ENCODE results near the gene SMAD6.

Gene SMAD6

DNA sequence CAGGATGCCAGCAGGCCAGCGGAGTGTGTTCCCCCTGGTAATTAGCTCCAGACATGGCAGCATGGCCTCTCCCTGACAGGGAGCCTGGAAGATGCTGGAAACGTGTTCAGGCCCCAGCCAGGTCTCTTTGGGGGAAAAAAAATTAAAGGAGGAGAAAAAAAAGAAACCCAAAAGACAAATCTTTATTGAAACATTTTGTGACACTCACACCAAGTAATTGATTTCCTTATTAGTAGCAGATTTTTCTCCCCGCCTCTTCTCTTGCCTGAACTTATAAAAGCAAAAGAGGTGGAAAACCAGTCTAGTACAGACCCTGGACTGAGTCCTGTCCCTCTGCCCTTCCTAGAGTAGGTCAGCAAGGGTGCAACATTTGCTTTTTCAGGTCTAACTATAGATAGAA is 42.7 kb upstream of the SMAD6 start:
- H3K27me3 ChIP-seq (replicated peaks; ENCODE audit: control insufficient read depth, insufficient read depth, low read length) = no peaks in the 10 kb centered on the region
- H3K9ac ChIP-seq (ENCODE audit: low read length) = no peak overlapping the region
- H3K4me3 ChIP-seq (ENCODE audit: low read length) = no peak overlapping the region

GRCh38 chr15:66661432-66662096 is 40.5 kb upstream of the SMAD6 start:
- H3K4me1 ChIP-seq (ENCODE audit: control insufficient read depth, insufficient read depth, low read length) = peaks cover 3% of the 10 kb centered on the region
- no peak overlapping the region for H3K4me3 ChIP-seq (ENCODE audit: low read length)
- no peaks in the 10 kb centered on the region for H3K9me3 ChIP-seq (ENCODE audit: control insufficient read depth, low read length)
- H3K9ac ChIP-seq (ENCODE audit: low read length) = no peak overlapping the region
- DNase-seq (ENCODE audit: low read depth) = no peak
- H3K36me3 ChIP-seq (ENCODE audit: control insufficient read depth, insufficient read depth, low read length, severe bottlenecking) = no peaks in the 10 kb centered on the region
- no peaks in the 10 kb centered on the region for H3K27me3 ChIP-seq (replicated peaks; ENCODE audit: control insufficient read depth, insufficient read depth, low read length)

More for the DNA sequence above, 42.7 kb upstream of the SMAD6 start:
- H3K9me3 ChIP-seq (ENCODE audit: control insufficient read depth, low read length) = no peaks in the 10 kb centered on the region
- peaks cover 14% of the 10 kb centered on the region for H3K4me1 ChIP-seq (ENCODE audit: control insufficient read depth, insufficient read depth, low read length)
- no peak for DNase-seq (ENCODE audit: low read depth)
- H3K36me3 ChIP-seq (ENCODE audit: control insufficient read depth, insufficient read depth, low read length, severe bottlenecking) = no peaks in the 10 kb centered on the region

DNA sequence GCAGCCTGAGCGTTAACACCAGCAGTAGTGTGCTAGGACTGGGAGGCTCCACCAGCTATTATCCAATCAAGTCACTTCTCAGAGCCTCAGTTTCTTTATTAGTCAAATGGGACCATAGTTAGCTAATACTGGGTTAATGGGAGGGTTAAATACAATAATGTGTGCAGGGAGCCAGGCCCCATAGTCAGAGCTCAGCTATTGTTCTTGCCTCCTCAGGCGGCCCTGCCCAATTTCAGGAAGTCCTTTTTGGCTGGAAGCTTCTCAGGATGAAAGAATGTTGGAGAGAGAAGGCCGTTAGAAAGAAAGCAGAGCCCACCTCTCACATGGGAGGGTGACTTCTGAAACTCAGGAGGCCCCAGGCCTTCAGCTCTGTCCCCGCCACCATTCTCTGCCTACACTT is 39.5 kb upstream of the SMAD6 start:
- H3K9me3 ChIP-seq (ENCODE audit: control insufficient read depth, low read length) = no peaks in the 10 kb centered on the region
- no peak overlapping the region for H3K4me3 ChIP-seq (ENCODE audit: low read length)
- peaks cover 3% of the 10 kb centered on the region for H3K4me1 ChIP-seq (ENCODE audit: control insufficient read depth, insufficient read depth, low read length)
- DNase-seq (ENCODE audit: low read depth) = no peak
- H3K27me3 ChIP-seq (replicated peaks; ENCODE audit: control insufficient read depth, insufficient read depth, low read length) = no peaks in the 10 kb centered on the region
- no peak overlapping the region for H3K9ac ChIP-seq (ENCODE audit: low read length)
- no peaks in the 10 kb centered on the region for H3K36me3 ChIP-seq (ENCODE audit: control insufficient read depth, insufficient read depth, low read length, severe bottlenecking)

GRCh38 chr15:66663664-66664063 is 38.4 kb upstream of the SMAD6 start:
- H3K4me1 ChIP-seq (ENCODE audit: control insufficient read depth, insufficient read depth, low read length) = no peaks in the 10 kb centered on the region

GRCh38 chr15:66670175-66670574 is 31.9 kb upstream of the SMAD6 start:
- H3K4me1 ChIP-seq (ENCODE audit: control insufficient read depth, insufficient read depth, low read length) = peaks cover 3% of the 10 kb centered on the region
- H3K36me3 ChIP-seq (ENCODE audit: control insufficient read depth, insufficient read depth, low read length, severe bottlenecking) = no peaks in the 10 kb centered on the region

More at GRCh38 chr15:66663664-66664063, 38.4 kb upstream of the SMAD6 start:
- no peaks in the 10 kb centered on the region for H3K27me3 ChIP-seq (replicated peaks; ENCODE audit: control insufficient read depth, insufficient read depth, low read length)
- no peak for DNase-seq (ENCODE audit: low read depth)
- H3K9ac ChIP-seq (ENCODE audit: low read length) = no peak overlapping the region
- no peak overlapping the region for H3K4me3 ChIP-seq (ENCODE audit: low read length)
- H3K9me3 ChIP-seq (ENCODE audit: control insufficient read depth, low read length) = peaks cover 4% of the 10 kb centered on the region
- H3K36me3 ChIP-seq (ENCODE audit: control insufficient read depth, insufficient read depth, low read length, severe bottlenecking) = no peaks in the 10 kb centered on the region

GRCh38 chr15:66670762-66671580 is 31.1 kb upstream of the SMAD6 start:
- H3K4me1 ChIP-seq (ENCODE audit: control insufficient read depth, insufficient read depth, low read length) = peaks cover 11% of the 10 kb centered on the region
- no peaks in the 10 kb centered on the region for H3K27me3 ChIP-seq (replicated peaks; ENCODE audit: control insufficient read depth, insufficient read depth, low read length)
- no peak overlapping the region for H3K4me3 ChIP-seq (ENCODE audit: low read length)
- no peak overlapping the region for H3K9ac ChIP-seq (ENCODE audit: low read length)
- H3K9me3 ChIP-seq (ENCODE audit: control insufficient read depth, low read length) = peaks cover 7% of the 10 kb centered on the region
- DNase-seq (ENCODE audit: low read depth) = no peak
- H3K36me3 ChIP-seq (ENCODE audit: control insufficient read depth, insufficient read depth, low read length, severe bottlenecking) = no peaks in the 10 kb centered on the region

More at GRCh38 chr15:66670175-66670574, 31.9 kb upstream of the SMAD6 start:
- Histone ChIP-seq H3K4me3 (ENCODE audit: low read length) (no peak overlapping the region), H3K9ac (ENCODE audit: low read length) (no peak overlapping the region), H3K9me3 (ENCODE audit: control insufficient read depth, low read length) (peaks cover 7% of the 10 kb centered on the region), H3K27me3 (replicated peaks; ENCODE audit: control insufficient read depth, insufficient read depth, low read length) (no peaks in the 10 kb centered on the region)
- DNase-seq (ENCODE audit: low read depth) = no peak

GRCh38 chr15:66672867-66673266 is 29.2 kb upstream of the SMAD6 start:
- H3K27me3 ChIP-seq (replicated peaks; ENCODE audit: control insufficient read depth, insufficient read depth, low read length) = no peaks in the 10 kb centered on the region
- H3K36me3 ChIP-seq (ENCODE audit: control insufficient read depth, insufficient read depth, low read length, severe bottlenecking) = no peaks in the 10 kb centered on the region
- no peak overlapping the region for H3K9ac ChIP-seq (ENCODE audit: low read length)
- peaks cover 18% of the 10 kb centered on the region for H3K4me1 ChIP-seq (ENCODE audit: control insufficient read depth, insufficient read depth, low read length)
- H3K9me3 ChIP-seq (ENCODE audit: control insufficient read depth, low read length) = peaks cover 4% of the 10 kb centered on the region
- no peak overlapping the region for H3K4me3 ChIP-seq (ENCODE audit: low read length)
- DNase-seq (ENCODE audit: low read depth) = no peak

DNA sequence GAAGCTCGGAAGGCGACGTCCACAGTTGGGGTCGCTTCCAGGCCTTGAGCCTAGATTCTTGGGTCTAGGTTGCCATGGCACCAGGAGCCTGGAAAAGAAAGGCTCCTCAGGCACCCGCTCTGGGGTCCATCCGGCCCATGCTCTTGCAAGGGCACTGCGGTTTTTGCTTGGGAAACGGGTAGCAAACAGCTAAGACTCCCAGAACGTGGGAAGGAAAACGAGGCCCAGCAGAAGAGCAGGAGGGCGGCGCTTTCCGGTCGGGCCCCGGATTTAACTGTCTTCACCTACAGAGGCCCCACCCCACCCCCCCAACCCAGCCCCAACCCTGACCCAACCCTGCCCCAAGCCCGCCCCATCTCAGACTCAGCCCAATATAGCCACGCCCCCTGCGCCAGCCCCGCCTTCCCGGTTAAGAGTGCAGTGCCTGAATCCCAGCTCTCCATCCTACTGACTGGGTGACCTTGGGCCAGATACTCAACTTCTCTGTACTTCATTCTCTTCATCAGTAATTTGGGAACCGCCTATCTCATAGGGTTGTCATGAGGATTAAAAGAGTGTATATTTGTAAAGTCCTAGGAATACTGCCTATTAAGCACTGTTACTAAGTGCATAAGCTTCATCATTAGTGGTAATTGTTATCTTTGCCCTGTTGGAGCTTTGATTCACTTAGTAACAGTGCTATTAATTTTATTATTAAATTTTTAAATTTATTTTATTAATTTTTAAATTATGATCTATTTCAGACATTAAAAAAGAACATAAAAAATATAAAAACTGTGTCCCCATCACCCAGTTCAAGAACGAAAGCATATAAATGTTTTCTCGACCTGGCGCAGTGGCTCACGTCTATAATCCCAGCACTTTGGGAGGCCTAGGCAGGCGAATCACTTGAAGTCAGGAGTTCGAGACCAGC is 28.4 kb upstream of the SMAD6 start:
- no peaks in the 10 kb centered on the region for H3K36me3 ChIP-seq (ENCODE audit: control insufficient read depth, insufficient read depth, low read length, severe bottlenecking)
- DNase-seq (ENCODE audit: low read depth) = no peak
- H3K4me3 ChIP-seq (ENCODE audit: low read length) = no peak overlapping the region

GRCh38 chr15:66674756-66675155 is 27.3 kb upstream of the SMAD6 start:
- Histone ChIP-seq H3K9ac (ENCODE audit: low read length) (no peak overlapping the region), H3K9me3 (ENCODE audit: control insufficient read depth, low read length) (peaks cover 2% of the 10 kb centered on the region), H3K27me3 (replicated peaks; ENCODE audit: control insufficient read depth, insufficient read depth, low read length) (no peaks in the 10 kb centered on the region), H3K4me1 (ENCODE audit: control insufficient read depth, insufficient read depth, low read length) (peaks cover 33% of the 10 kb centered on the region), H3K36me3 (ENCODE audit: control insufficient read depth, insufficient read depth, low read length, severe bottlenecking) (no peaks in the 10 kb centered on the region), H3K4me3 (ENCODE audit: low read length) (no peak overlapping the region)
- no peak for DNase-seq (ENCODE audit: low read depth)

More for the DNA sequence above, 28.4 kb upstream of the SMAD6 start:
- peaks cover 22% of the 10 kb centered on the region for H3K4me1 ChIP-seq (ENCODE audit: control insufficient read depth, insufficient read depth, low read length)
- no peak overlapping the region for H3K9ac ChIP-seq (ENCODE audit: low read length)
- no peaks in the 10 kb centered on the region for H3K27me3 ChIP-seq (replicated peaks; ENCODE audit: control insufficient read depth, insufficient read depth, low read length)
- H3K9me3 ChIP-seq (ENCODE audit: control insufficient read depth, low read length) = peaks cover 2% of the 10 kb centered on the region

- Histone ChIP-seq H3K27me3 (replicated peaks; ENCODE audit: control insufficient read depth, insufficient read depth, low read length) (no peaks in the 10 kb centered on the region), H3K9ac (ENCODE audit: low read length) (peak overlapping the region; percentile 32), H3K9me3 (ENCODE audit: control insufficient read depth, low read length) (peaks cover 2% of the 10 kb centered on the region), H3K36me3 (ENCODE audit: control insufficient read depth, insufficient read depth, low read length, severe bottlenecking) (no peaks in the 10 kb centered on the region), H3K4me3 (ENCODE audit: low read length) (peak overlapping the region; percentile 50), H3K4me1 (ENCODE audit: control insufficient read depth, insufficient read depth, low read length) (peaks cover 35% of the 10 kb centered on the region)
- DNase-seq (ENCODE audit: low read depth) = no peak
Measured at GRCh38 chr15:66675446-66675845, 26.6 kb upstream of the SMAD6 start.

GRCh38 chr15:66677336-66677735 is 24.7 kb upstream of the SMAD6 start:
- Histone ChIP-seq H3K4me3 (ENCODE audit: low read length) (no peak overlapping the region), H3K4me1 (ENCODE audit: control insufficient read depth, insufficient read depth, low read length) (peaks cover 41% of the 10 kb centered on the region), H3K36me3 (ENCODE audit: control insufficient read depth, insufficient read depth, low read length, severe bottlenecking) (no peaks in the 10 kb centered on the region), H3K27me3 (replicated peaks; ENCODE audit: control insufficient read depth, insufficient read depth, low read length) (no peaks in the 10 kb centered on the region), H3K9me3 (ENCODE audit: control insufficient read depth, low read length) (peaks cover under 1% of the 10 kb centered on the region), H3K9ac (ENCODE audit: low read length) (no peak overlapping the region)
- no peak for DNase-seq (ENCODE audit: low read depth)

Data from adipocyte (in vitro differentiated cells).